Hematopoietic multipotent progenitor cell treated with erythropoietin and hydrocortisone succinate and interleukin-3 and kit ligand, for 6 days (in vitro differentiated cells): ENCODE results near the gene SUV39H1.

Experiments used
- DNase-seq: peaks from one replicate; pipeline ENCODE4 v3.0.0-alpha.2; 2015

The SUV39H1 gene

GRCh38 chrX:48715072-48715471, 18.5 kb downstream of the SUV39H1 start:
- DNase-seq: no peak

GRCh38 chrX:48715876-48716502, 19.5 kb downstream of the SUV39H1 start:
- DNase-seq: no peak

- DNase-seq: no peak
These were observed 23.4 kb downstream of the SUV39H1 start for GRCh38 chrX:48719958-48720357.

- no peak for DNase-seq
These were observed 24.2 kb downstream of the SUV39H1 start for GRCh38 chrX:48720577-48721250.

- no peak for DNase-seq
These were observed 25.4 kb downstream of the SUV39H1 start for GRCh38 chrX:48721916-48722315.

- no peak for DNase-seq
These were observed 30.1 kb downstream of the SUV39H1 start for GRCh38 chrX:48726596-48726995.

GRCh38 chrX:48728653-48729052, 32.1 kb downstream of the SUV39H1 start:
- DNase-seq: no peak

GRCh38 chrX:48736303-48736702, 39.8 kb downstream of the SUV39H1 start:
- DNase-seq: no peak

- no peak for DNase-seq
These were observed 40.3 kb downstream of the SUV39H1 start for GRCh38 chrX:48736878-48737212.

GRCh38 chrX:48737213-48737938, 40.8 kb downstream of the SUV39H1 start:
- DNase-seq: peak; percentile 97

GRCh38 chrX:48737940-48738339, 41.4 kb downstream of the SUV39H1 start:
- DNase-seq: no peak

- DNase-seq: no peak
These were observed 45.3 kb downstream of the SUV39H1 start for GRCh38 chrX:48741834-48742233.

GRCh38 chrX:48745222-48745621, 48.7 kb downstream of the SUV39H1 start:
- DNase-seq: no peak

GRCh38 chrX:48747415-48748016, 51.0 kb downstream of the SUV39H1 start:
- DNase-seq: no peak

- DNase-seq: no peak
These were observed 52.6 kb downstream of the SUV39H1 start for GRCh38 chrX:48749182-48749581.

- DNase-seq: no peak
These were observed 54.8 kb downstream of the SUV39H1 start for GRCh38 chrX:48751343-48751742.

- no peak for DNase-seq
These were observed 56.0 kb downstream of the SUV39H1 start for GRCh38 chrX:48752498-48752897.

- DNase-seq: no peak
These were observed 57.2 kb downstream of the SUV39H1 start for GRCh38 chrX:48753708-48754228.

GRCh38 chrX:48754238-48754637, 57.7 kb downstream of the SUV39H1 start:
- no peak for DNase-seq
